ENCODE results near the gene ABO.

- TF ChIP-seq POLR2AphosphoS5 (IDR thresholded peaks at IDR 0.05) (no peak), CTCF (IDR thresholded peaks at IDR 0.05) (no peak)
Measured at GRCh38 chr9:133268335-133269056, 6.5 kb downstream of the ABO start.
